Measurements from ENCODE around the gene RPS6KA2. TPM values are rescaled to one million over a fixed set of nuclear protein-coding genes. Genes with fewer than 3 reads are reported as not detected.

Gene RPS6KA2
- total and polyA plus RNA-seq, 3 donors from 2014 or later, result 18.4 to 21.7 (median 19.8) TPM

GRCh38 chr6:166555086-166555485 is 72.0 kb downstream of the RPS6KA2 start:
- no peak for TF ChIP-seq CTCF (IDR thresholded peaks at IDR 0.05)
- no peak for TF ChIP-seq POLR2A (IDR thresholded peaks at IDR 0.05)
- Histone ChIP-seq H3K9me3 (no peaks in the 10 kb centered on the region), H3K36me3 (ENCODE audit: low read depth, missing control alignments) (no peaks in the 10 kb centered on the region), H3K4me3 (no peak overlapping the region), H3K4me1 (no peaks in the 10 kb centered on the region), H3K27ac (peak overlapping the region in 1 of 2 donors; percentile 37), H3K27me3 (no peaks in the 10 kb centered on the region)
- intact Hi-C loops (cut with DNase I; ENCODE audit: low total_unique reads), result no loop called here
- WGBS, 2 donors, result 85 to 86% methylated on average over 6 of the region's 6 CpGs
- no peak for DNase-seq

- WGBS, 2 donors, result 56 to 61% methylated on average over 8 of the region's 8 CpGs
- Histone ChIP-seq H3K27me3 (no peaks in the 10 kb centered on the region), H3K27ac (peak overlapping the region in 1 of 2 donors; percentile 37), H3K4me3 (no peak overlapping the region), H3K36me3 (ENCODE audit: low read depth, missing control alignments) (no peaks in the 10 kb centered on the region), H3K4me1 (no peaks in the 10 kb centered on the region), H3K9me3 (no peaks in the 10 kb centered on the region)
- intact Hi-C loops (cut with DNase I; ENCODE audit: low total_unique reads), result no loop called here
- no peak for DNase-seq
- TF ChIP-seq POLR2A (IDR thresholded peaks at IDR 0.05) (no peak), CTCF (IDR thresholded peaks at IDR 0.05) (no peak)
These were observed 72.7 kb downstream of the RPS6KA2 start for GRCh38 chr6:166554316-166554715.

GRCh38 chr6:166553563-166554271 is 73.3 kb downstream of the RPS6KA2 start:
- WGBS, 2 donors, result 61 to 69% methylated on average over 13 of the region's 13 CpGs
- TF ChIP-seq POLR2A (IDR thresholded peaks at IDR 0.05) (no peak), CTCF (IDR thresholded peaks at IDR 0.05) (no peak)
- no peak for DNase-seq
- H3K9me3 ChIP-seq, result no peaks in the 10 kb centered on the region
- H3K27ac ChIP-seq, result peak overlapping the region in 1 of 2 donors; percentile 37
- H3K4me3 ChIP-seq, result no peak overlapping the region
- intact Hi-C loops (cut with DNase I; ENCODE audit: low total_unique reads), result no loop called here
- H3K4me1 ChIP-seq, result no peaks in the 10 kb centered on the region
- no peaks in the 10 kb centered on the region for H3K27me3 ChIP-seq
- no peaks in the 10 kb centered on the region for H3K36me3 ChIP-seq (ENCODE audit: low read depth, missing control alignments)

- Histone ChIP-seq H3K27me3 (no peaks in the 10 kb centered on the region), H3K36me3 (ENCODE audit: low read depth, missing control alignments) (no peaks in the 10 kb centered on the region), H3K9me3 (no peaks in the 10 kb centered on the region), H3K4me1 (no peaks in the 10 kb centered on the region), H3K27ac (no peak overlapping the region), H3K4me3 (no peak overlapping the region)
- TF ChIP-seq CTCF (IDR thresholded peaks at IDR 0.05) (no peak), POLR2A (IDR thresholded peaks at IDR 0.05) (no peak)
- no peak for DNase-seq
- intact Hi-C loops (cut with DNase I; ENCODE audit: low total_unique reads), result no loop called here
- 90 to 91% methylated on average over 5 to 7 of the region's 7 CpGs for WGBS, 2 donors
These were observed 74.5 kb downstream of the RPS6KA2 start for GRCh38 chr6:166552600-166552999.

All from testis (tissue), 3 donors.